NCI-H1417 (cell line): ENCODE data around the gene ERH.
"Not testable (repeated sequence)": the region's sequence is repeated elsewhere in the genome, so short reads cannot be mapped to it uniquely, and the experiment has no call there.

Experiments
- DNase-seq, 3 experiments: peaks; one replicate each; lab custom pipeline; 2025; lab: John Stamatoyannopoulos, UW

The ERH gene

DNA sequence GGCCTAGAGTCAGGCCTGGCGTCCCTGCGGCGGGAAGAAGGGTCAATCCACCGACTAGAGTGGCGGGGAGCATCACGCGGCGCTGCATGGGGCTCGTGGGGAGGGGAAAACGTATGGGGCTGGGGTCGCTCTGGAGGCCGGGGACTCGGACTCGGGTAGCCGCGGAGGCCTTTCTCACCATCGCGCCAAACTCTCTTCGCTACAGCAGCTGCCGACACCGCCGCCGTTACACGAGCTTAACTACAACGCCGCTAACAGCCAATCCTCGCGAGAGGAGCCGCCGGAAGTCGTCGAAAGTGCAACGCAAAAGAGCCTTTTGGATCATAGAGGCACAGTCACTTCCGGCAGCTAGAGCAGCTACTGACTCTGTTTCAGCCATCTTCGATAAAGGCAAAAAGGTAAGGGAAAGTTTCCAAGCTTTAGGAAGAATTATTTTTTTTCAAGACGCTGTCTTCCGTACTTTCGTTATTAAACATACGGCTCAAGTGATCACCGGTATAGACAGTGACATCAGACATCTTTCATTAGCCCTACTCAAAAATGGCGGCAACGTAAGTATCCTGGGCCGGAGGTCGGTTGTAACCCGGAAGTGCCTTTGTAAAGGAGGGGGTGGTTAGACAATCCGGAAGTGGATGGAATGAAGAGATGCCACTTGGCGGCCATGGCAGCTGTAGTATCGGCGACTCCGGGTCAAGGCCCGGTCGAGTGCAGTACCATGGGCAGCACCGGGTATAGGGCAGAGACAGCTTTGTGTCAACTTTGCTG is at the start of gene ERH, which contains the start of gene SLC39A9:
Gene ERH (minus strand): TSS at position 247 of the 765 bp plus-strand sequence. CDS start 66 bp downstream, at position 181.
Gene SLC39A9 (plus strand): TSS at position 640 of the 765 bp plus-strand sequence. CDS start 678 bp downstream, outside the sequence.
- DNase-seq, result peak; percentile 99 to 100 (median 100)

DNA sequence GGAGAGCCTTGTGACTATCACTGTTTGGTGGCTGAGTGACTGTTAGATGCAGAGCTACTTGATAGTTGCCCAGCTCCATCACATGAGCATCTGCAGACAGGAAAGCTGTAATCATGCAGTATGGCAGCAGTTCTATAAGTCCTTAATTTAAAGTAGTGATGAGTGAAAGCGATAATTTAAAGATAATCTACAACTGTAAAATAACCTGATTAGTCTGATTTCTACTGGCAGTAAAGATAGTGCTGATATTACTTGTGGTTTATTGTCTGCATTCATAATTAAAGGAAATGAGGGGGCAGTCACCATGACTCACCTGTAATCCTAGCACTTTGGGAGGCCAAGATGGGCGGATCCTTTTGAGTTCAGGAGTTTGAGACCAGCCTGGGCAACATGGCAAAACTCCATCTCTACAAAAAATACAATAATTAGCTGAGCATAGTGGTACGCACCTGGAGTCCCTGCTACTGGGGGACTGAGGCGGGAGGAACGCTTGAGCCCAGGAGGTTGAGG is 45.3 kb upstream of the ERH start:
- no peak for DNase-seq

DNA sequence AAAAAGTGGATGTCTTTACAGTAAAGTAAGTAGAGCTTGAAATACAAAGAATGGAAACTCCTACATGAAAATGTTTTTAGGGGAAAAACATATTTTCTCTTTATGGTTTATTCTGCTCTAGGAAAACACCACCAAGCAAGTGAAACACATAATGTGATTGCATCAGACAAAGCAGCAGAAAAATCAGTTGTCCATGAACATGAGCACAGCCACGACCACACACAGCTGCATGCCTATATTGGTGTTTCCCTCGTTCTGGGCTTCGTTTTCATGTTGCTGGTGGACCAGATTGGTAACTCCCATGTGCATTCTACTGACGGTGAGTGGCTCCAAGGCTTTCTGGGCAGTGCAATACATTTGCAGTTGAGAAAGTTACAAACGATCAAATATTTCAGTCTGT is 43.8 kb upstream of the ERH start:
- DNase-seq, result no peak

DNA sequence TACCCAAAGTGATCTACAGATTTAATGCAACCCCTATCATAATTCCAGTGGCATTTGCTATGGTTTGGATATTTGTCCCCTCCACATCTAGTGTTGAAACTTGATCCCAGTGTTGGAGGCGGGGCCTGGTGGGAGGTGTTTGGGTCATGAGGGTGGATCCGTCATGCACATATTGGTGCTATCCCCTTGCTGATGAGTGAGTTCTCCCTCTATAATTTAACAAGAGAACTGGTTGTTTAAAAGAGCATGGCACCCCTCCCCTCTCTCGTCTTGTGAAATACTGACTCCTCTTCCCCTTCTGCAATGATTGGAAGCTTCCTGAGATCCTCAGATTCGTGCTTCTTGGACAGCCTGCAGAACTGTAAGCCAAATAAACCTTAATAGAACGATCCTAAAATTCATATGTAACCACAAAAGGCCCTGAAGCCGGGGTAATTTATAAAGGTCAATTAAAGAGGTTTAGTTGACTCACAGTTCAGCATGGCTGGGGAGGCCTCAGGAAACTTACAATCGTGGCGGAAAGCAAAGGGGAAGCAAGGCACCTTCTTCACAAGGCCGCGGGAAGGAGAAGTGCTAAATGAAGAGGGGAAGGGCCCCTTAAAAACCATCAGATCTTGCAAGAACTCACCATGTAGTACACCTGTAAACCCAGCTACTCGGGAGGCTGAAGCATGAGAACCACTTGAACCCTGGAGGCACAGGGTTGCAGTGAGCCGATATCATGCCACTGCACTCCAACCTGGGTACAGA is 41.6 kb upstream of the ERH start:
- no peak for DNase-seq

DNA sequence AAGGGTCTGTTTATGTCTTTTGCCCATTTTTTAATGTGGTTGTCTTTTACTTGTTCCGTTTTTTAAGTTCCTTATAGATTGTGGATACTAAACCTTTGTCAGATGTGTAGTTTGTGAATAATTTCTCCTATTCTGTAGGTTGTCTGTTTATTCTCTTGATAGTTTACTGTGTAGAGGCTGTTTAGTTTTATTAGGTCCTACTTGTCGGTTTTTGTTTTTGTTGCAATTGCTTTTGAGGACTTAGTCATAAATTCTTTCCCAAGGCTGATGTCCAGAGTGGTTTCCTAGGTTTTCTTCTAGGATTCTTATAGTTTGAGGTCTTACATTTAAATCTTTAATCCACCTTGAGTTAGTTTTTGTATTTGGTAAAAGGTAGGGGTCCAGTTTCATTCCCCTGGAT is 34.3 kb upstream of the ERH start:
- no peak for DNase-seq

DNA sequence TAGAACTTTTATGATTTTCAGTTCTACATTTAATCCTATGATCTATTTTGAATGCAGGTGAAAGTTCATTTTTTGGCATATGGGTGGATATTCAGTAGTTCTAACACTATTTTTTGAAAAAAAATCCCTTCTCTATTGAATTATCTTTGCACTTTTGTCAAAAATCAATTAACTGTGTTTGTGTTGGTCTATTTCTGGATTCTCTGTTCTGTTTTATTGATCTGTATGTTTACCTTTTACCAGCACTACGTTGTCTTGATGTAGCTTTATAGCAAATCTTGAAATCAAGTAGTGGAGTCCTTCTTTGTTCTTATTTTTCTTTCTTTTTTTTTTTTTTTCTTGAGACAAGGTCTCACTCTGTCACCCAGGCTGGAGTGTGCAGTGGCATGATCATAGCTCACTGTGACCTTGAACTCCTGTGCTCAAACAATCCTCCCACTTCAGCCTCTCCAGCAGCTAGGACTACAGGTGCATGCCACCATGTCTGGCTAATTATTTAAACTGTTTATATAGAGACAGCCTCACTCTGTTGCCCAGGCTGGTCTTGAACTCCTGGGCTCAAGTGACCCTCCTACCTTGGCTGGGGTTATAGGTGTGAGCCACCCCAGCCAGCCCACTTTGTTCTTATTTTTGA is 32.3 kb upstream of the ERH start:
- no peak for DNase-seq

DNA sequence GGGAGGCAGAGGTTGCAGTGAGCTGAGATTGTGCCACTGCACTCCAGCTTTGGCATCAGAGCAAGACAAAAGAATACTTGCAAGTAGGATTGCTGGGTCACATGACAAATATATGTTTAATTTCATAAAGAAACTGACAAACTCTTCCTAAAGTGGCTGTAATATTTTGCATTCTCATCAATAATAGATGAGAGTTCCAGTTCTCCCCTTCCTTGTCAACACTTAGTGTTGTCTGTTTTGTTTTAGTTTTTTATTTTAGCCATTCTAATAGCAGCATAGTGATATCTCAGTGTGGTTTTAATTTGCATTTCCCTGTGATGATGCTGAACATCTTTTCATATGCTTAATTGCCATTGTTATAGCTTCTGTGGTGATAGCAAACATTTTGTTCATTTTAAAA is 31.5 kb upstream of the ERH start:
- no peak for DNase-seq

DNA sequence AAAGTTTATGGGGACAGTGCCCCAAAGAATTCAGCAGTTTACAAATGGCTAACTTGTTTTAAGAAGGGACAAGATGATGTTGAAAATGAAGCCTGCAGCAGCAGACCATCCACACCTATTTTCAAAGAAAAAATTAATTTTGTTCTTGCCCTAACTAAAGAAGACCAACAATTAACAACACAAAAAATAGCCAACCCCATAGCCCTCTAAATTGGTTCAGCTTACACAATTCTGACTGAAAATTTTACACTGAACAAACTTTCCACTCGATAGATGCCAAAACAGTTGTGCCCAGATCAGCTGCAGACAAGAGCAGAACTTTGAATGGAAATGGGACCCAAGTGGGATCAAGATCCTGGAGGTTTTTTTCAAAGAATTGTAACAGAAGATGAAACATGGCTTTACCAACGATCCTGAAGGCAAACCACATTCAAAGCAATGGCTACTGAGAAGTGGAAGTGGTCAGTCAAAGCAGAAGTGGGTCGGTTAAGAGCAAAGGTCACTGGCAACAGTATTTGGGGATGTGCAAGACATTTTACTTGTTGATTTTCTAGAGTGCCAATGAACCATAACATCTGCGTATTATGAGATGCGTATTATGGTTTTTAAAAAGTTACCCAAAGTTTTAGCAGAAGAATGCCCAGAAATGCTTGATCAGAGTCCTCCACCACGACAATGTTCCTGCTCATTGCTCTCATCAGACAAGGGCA is 30.3 kb upstream of the ERH start:
- DNase-seq, result no peak

DNA sequence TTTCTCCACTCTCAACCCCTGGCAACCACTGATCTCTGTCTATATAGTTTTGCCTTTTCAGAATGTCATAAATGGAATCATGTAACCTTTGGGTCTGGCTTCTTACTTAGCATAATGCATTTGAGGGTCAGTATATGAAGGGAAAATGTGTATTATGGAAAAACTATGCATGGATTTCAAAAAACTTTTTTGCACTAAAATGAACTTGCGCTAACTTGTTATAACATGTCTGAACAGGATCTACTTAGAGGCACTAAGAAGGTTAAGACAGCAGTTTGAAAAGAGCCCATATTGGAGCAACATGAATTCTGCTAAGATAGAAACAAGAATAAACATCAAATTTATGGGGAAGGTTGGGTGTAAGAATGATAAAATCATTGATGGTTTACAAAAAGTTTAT is 29.5 kb upstream of the ERH start:
- DNase-seq, result no peak

DNA sequence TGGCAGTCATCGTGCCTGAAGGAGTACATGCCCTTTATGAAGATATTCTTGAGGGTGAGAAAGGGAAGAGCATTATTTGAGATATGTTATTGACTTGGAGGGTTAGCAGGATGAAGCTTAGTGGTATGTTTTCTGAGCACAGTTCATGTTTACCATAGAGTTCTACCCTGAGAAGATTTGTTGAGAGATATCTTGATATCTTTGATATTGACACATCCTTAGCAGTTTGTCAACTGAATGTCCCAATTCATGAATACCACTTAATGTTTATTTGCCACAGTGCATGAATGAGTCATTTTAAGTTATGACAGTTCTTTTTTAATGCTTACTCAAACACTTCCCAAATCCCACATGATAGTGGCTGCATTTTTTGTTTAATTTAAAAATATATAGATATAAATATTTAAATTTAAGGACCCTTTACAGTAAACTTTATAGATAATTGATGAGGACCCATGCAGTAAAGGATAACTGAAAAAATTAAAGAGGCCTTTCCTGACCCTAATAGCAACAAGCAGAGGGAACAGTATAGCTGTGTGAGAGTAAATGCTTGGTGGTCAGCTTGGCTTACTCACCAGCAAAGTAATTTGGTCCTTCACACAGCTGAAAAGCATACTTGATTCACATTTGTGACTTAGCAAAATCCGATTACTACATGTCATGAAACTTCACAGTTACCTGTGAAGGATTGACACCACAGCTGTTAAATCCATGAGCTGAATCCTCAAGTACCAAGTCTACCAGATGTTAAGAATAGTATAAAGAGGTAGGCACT is 26.2 kb upstream of the ERH start:
- no peak for DNase-seq

DNA sequence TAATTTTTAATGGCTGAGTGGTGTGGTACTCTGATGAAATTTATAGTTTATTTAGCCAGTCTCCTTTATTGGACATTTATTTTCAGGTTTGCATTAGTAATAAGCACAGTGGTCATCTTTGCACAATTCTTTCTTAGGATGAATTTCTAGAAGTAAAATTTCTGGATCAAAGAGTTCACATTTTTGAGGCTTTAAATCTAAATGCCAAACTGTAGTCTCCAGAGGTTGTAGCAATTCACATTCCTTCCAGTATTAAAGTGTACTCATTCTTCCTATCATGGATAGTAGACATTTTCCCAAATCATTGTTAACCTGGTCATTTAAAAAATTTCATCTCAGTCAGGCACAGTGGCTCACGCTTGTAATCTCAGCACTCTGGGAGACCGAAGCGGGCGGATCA is 25.2 kb upstream of the ERH start:
- DNase-seq, result no peak

DNA sequence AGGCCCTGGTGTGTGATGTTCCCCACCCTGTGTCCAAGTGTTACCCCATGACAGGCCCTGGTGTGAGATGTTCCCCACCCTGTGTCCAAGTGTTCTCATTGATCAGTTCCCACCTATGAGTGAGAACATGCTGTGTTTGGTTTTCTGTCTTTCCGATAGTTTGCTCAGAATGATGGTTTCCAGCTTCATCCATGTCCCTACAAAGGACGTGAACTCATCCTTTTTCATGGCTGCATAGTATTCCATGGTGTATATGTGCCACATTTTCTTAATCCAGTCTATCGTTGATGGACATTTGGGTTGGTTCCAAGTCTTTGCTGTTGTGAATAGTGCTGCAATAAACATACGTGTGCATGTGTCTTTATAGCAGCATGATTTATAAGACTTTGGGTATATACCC is 18.0 kb upstream of the ERH start:
- DNase-seq, result not testable (repeated sequence)

DNA sequence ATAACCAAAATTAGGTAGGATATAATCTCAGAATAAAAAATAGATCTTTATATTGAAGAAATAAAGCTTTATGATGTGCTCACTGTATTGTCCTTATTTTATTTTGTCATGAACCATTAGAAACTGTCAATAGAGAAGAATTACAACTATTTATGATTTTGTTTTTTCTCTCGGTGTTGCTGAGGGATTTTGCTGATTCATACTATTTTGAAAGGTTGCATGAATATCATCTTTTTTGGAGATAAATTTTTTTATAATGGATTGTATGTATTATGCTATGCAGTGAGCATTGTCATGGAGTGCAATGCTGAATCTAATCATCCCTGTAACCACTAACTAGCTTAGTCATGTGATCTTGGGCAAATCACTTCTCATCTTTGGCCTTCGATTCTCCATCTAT is 15.4 kb upstream of the ERH start:
- DNase-seq, result no peak

DNA sequence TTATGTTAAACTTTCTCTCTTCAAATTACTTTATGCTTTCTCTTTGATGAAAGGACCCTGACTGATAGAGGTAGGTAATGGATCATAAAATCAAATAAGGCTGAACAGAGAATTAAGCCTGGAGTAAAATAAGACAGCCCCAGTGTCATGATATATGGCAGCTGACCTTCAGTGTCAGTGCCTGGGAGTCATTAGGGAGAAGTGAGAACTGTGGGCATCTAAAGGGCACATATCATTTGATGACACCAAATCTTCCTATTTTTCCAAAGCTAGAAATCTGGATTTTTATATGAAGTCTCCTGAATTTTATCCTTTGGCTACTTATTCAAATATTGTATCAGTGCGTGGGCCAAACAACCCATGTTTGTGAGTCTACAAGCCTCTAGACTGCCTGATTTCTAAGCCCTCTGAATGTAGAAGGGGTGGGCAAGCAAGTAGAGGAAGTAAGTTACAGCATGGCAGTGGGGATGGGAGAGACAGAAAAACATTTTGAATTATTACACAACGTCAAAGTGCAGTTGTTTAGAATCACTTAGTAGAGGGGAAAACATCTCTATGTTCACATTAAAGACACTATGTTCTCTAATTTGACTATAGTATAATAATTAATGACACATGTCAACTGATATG is 10.3 kb upstream of the ERH start:
- DNase-seq, result no peak

DNA sequence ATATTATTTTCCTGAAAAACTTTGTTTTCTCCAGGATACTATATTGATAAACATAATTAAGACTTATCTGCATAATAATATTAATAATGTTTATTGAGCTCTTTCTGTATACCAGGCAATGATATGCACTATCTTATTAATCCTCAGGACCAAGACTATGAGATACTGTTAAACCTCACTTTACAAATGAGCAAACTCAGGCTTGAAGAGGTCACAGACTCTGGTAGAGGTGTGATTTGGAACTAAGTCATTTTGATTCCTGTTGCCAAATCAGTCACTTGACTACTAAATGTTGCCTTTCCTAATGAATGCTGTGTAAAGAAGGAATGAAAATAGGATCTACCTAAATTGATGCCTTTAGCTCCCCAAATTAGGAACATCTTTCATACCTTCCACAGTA is 7.7 kb upstream of the ERH start:
- no peak for DNase-seq

DNA sequence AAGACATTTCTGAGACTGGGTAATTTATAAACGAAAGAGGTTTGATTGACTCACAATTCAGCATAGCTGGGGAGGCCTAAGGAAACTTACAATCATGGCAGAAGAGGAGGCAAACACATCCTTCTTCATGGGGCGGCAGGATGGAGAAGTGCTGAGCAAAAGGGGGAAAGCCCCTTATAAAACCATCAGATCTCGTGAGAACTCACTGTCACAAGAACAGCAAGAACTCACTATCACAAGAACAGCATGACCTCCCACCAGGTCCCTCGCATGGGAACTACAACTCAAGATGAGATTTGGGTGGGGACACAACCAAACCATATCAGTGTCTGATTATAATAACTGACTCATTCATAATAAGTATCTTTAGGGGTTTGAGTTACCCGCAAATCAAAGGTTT is 6.8 kb upstream of the ERH start:
- no peak for DNase-seq

DNA sequence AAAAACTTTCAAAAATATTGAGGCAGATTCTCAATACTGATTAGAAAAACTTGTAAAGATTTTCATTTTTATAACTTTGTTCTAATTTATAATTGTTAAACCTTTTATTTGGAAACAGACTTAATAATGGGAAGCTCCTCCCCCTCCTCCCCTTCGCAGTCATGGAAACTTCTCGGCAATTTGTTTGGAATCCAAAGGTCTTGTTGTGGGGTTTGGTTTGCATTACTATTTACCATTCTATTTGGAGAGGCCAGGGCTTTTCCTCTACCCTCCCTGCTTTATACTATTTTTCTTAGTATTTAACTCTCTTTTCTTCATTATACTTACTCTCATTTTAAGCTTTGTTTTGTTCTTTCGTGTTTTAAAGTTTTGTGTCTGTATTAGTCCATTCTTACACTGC is 6.4 kb upstream of the ERH start:
- DNase-seq, result no peak

DNA sequence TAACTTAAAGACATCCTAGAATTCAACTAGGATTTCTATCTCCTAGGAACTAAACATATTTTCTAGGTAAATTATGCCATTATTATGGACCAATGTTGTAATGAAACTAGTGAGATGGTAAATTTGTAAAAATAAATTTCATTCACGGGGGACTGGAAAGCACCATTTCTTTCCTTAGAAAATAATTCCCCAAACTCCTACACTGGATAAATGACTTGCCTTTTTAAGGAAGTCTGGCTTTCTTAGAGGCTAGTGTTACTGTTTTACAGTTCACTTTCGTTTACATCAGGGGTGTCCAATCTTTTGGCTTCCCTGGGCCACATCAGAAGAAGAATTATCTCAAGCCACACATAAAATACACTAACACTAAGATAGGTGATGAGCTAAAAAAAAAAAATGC is 3.7 kb upstream of the ERH start:
- DNase-seq, result no peak

DNA sequence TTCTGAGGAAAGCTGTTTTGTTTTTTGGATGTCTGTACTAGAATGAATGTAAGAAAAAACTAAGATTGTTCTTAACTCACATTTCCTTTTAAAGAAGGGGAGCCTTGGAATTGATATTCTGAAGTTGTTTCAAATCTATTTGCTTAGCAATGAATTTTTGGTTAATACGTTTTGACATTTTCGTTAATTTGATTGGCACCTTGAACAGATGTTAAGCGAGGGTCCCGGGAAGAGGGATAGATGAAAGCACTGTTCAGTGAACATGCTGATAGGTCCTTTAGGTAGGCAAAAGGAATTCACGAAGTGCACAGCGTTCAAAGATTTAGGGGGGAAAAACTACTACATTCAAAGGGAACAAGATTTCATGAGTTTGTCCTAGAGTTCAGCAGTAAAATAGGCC is 2.1 kb upstream of the ERH start:
- DNase-seq, result no peak

DNA sequence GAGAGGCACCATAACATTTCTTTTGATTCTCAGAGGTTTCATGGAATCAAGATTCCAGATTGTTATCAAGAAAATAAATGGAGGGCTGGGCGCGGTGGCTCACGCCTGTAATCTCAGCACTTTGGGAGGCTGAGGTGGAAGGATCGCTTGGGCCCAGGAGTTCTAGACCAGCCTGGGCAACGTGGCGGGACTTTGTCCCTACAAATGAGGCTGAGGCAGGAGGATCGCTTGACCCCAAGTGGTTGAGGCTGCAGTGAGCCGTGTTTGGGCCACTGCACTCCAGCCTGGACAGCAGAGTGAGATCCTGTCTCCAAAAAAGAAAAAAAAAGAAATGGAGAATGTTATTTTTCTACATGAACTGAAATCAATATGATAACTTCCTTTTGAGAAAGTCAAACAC is 1.7 kb upstream of the ERH start:
- no peak for DNase-seq

DNA sequence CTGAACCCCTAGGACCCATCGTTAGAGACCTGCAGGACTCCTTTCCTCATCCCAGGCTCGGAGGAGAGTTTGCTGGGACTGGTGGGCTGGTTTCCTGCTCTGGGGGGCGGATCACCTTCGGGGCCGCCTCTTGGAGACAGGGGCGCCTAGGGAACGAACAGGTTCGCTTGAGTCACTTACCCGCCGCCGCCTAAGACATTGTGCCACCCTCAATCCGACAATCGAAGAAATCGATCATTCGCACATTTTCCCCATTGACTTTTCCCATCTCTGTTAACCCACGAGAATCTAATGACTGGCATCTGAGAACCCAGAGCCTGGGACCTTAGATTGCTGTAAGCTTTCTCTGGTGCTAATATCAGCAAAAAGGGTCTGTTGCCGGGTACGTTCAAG is 715 bp upstream of the ERH start:
- peak in 1 of 3 experiments; percentile 80 for DNase-seq
